ACHN (cell line): ENCODE data around the gene GRK5.

Experiments
- DNase-seq: peaks from one replicate; pipeline ENCODE4 v3.0.0-alpha.2; 2015
- in situ Hi-C: cut with HindIII; loops from 2 replicates; pipeline ENCODE4 v1.10.0; 2017; ENCODE audit warnings: low sequenced_read_pairs, low pct_ligation_motif_present, low pct_unique_long_range_greater_than_20kb

GRK5 gene

DNA sequence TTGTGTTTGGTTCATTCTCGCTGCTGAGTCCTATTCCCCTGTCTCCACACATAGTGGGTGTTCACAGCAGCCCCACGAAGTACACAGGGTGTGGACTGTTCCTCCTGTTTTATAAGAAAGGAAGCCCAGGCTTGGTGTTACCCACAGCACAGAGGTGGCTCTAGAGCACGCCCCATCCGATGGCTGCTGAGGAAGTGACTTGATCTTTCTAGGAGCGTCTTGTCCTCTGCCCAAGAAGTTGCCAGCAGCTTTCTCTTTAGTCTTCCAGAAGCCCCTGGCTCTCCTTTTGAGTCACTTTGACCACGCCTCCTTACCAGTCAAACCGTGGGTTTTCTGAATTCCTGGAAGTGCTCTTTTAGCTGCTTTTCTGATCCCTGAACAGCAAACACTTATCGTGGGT, 94.0 kb downstream of the GRK5 start:
- DNase-seq, result no peak
- in situ Hi-C loops, result no loop called here

GRCh38 chr10:119302172-119302571, 94.8 kb downstream of the GRK5 start:
- in situ Hi-C loops, result no loop called here
- no peak for DNase-seq

GRCh38 chr10:119302591-119303253, 95.4 kb downstream of the GRK5 start:
- in situ Hi-C loops, result no loop called here
- no peak for DNase-seq

- no peak for DNase-seq
- in situ Hi-C loops, result no loop called here
Observed at GRCh38 chr10:119303886-119304285, 96.5 kb downstream of the GRK5 start.

DNA sequence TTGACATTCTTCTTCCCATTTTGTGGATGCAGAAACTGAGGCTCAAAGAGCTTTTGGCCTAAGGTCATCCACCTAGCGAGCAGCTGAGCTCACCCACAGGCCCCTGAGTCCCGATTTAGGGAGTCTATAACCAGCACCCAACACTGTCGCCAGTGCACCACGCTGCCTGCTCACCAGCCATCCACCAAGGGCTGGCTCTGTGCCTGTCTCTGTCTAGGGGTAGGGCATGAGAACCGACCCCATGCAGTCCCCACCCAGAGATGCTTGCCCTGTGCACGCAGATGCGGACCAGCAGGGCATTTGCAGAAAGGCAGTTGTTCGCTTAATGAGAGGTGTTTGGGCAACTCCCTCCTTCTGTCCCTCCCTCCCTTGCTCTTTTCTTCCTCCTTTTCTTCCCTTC, 97.2 kb downstream of the GRK5 start:
- DNase-seq, result no peak
- in situ Hi-C loops, result no loop called here

DNA sequence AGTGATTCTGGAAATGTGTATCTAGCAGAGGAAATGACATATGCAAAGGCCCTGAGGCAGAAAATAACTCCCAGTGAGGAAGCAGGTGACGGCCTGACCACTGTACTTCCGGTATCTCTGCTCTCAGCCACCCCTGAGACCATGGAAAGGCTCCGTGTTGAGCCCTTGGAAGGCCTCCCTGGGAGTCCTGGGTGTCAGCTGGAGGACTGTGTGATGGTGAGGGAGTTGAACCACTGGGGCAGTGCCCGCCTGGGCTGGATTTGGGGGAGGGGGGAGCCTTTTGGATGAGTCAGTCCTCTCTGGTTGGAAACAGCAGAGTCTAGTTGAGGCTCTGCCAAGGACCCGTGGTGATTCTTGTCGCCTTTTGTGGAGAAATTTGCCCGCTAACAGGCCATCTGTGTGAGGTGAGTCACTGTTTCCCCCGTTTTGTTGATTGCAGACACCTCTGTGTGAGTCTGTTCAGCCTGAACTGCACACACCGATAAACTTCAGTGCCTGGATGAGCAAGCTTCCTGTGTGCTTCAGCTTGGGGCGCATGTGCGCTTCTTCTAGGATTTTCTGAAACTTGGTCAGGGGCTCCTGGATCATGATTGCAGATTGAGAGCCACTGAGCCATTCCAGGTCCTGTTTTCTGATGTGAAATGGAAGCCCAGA, 98.6 kb downstream of the GRK5 start:
- in situ Hi-C loops, result no loop called here
- DNase-seq, result peak; percentile 99

- DNase-seq, result peak; percentile 80
- in situ Hi-C loops, result no loop called here
Observed at GRCh38 chr10:119306514-119306951, 99.2 kb downstream of the GRK5 start.

- DNase-seq, result no peak
- in situ Hi-C loops, result no loop called here
Observed at GRCh38 chr10:119306986-119307392, 99.6 kb downstream of the GRK5 start.

GRCh38 chr10:119308089-119308488, 100.7 kb downstream of the GRK5 start:
- no peak for DNase-seq
- in situ Hi-C loops, result no loop called here

GRCh38 chr10:119308551-119309422, 101.4 kb downstream of the GRK5 start:
- in situ Hi-C loops, result no loop called here
- no peak for DNase-seq

DNA sequence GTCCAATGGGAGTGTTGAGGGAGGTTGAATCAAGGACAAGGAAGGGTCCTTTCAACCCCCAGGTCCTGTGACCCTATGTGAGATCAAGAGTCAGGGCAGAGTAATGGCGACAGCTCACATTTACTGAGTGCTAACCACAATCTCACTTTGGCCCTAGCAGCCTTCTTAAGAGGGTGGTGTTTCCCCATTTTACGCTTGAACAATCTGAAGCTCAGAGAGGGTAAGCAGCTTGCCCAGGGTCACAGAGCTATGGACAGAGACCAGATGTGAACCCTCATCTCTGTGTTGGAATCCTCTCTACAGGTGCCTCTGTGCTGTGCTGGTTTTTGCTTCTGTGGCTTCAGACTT, 102.0 kb downstream of the GRK5 start:
- no peak for DNase-seq
- in situ Hi-C loops, result no loop called here

DNA sequence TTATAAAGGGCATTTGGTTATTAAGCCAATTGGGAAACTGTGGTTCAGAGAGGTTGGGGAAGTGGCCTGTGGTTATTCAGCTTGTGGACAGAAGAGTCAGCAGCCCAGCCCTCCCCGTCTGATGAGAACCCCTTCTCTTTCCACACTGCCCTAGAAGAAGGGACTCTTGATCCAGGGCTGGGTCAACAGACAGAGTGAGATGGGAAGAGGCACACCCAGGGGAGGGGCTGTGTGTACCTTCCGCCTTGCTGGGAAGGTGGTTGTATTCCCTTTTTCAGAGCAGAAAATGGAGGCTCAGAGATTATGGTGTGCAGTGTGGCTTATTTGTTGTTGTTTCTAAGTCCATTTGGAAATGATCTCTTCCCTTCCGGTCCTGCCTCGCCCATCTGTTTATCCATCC, 103.4 kb downstream of the GRK5 start:
- DNase-seq, result no peak
- in situ Hi-C loops, result no loop called here

DNA sequence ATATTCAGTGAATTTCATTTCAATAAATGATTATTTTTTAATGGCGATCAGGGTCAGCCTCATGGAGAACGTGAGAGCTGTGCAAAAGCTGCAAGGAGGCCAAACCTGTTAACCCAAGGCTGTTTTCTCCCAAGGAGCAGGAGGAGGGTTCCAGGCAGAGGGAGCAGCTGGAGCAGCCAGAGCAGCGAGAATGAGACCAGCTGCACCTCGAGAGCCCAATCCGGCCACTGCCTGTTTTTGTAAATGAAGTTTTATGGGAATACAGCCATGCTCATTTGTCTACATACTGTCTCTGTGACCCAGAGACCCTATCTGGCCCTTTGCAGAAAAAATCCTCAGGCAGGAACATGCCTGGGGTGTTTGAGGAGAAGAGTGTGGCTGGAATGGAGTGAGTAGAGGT, 104.9 kb downstream of the GRK5 start:
- in situ Hi-C loops, result no loop called here
- DNase-seq, result no peak

GRCh38 chr10:119313024-119313423, 105.7 kb downstream of the GRK5 start:
- in situ Hi-C loops, result no loop called here
- DNase-seq, result no peak

DNA sequence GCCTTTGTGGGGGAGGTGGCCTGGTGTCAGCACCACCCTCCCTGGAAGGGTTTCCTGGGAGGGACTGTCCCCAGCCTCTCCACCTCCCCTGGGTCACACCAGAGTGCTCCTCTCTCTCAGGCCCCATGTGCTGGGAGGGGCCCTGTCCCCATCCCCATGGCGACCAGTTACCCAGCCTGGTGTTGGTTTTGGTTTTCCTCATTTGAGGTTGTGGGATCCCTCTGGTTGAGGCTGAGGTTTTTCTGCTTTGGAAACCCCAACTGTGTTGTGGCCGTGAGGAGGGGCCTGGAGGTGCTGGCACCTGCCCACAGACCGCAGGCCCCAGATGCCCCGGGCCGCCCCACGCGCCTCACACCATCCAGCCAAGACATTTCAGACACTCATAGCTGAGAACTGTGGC, 106.3 kb downstream of the GRK5 start:
- no peak for DNase-seq

GRCh38 chr10:119314061-119314460, 106.7 kb downstream of the GRK5 start:
- no peak for DNase-seq
- in situ Hi-C loops, result no loop called here

More for the DNA sequence above, 106.3 kb downstream of the GRK5 start:
- in situ Hi-C loops, result no loop called here

DNA sequence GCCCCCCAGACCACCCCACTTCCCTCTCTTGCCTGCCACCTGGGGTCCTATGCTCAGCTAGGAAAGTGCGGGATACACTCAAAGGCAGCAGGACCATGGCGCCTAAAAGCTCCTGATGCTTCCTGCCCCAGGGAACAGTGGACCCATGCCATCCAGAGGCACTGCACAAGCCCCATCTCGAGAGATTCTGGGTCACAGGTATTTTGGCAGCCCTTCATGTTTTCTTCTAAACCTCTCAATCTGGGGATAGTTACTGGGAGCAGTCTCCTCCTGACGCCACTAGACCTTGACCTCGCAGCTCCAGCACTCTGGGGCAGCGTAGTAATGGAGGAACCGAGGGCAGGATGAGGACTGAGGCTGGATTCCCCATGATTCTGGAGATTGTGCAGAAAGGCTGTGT, 107.1 kb downstream of the GRK5 start:
- in situ Hi-C loops, result no loop called here
- DNase-seq, result no peak

DNA sequence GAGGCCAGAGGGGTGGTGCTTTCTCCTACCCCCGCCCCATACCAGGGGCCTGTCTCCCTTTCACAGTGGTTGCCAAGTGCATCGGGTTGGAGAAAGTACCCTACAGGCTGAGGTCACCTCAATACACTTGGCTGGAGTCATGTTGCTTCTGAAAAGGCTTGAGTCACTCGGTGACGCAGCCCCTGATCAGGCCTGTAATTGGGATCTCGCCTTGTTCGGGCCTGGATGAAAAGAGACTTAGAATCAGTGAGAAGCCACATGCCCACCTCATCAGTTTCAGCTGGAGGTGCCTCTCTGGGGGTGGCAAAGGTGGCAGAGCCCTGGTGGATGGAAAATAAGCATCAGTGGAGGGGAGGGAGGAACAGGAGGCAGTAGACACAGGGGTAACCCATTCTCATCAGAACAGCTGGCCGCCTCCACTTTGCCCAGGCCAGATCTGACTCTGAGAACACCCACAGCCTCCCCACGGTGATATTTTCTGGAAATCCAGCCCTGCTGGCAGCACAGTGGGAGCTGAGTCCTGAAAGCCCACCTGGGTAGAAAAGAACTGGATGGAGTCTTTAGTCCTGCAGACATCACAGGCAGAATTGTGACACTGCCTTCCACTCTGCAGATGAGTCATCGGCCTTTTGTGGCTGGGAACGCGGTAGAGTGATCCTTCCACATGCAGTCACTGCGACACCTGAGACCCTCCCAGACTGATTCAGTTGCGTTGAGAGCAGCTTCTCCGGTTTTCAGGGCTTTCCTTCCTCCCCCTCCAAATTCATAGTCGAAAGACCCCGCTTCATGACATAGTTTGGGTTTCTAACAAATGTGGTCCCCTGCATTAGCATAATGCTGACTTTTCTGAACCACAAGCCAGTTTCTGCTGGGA, 108.0 kb downstream of the GRK5 start:
- in situ Hi-C loops, result no loop called here
- DNase-seq, result peak; percentile 91

DNA sequence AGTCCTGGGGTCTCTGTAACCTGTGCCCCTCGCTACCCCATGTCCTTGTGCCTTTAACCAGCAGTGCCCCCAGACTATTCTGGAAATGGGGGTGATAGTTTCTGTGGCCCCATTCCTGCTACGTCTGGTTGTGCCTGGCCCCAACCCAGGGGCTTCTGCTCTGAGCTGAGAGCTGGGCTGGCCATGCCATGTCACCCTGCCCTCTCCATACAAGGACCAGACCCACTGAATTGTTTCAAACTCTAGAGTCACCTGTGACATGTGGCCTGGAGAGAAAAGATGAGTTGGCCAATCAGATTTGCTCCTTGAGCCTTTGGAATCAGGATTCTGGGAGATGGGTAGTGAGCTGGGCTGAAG, 108.6 kb downstream of the GRK5 start:
- in situ Hi-C loops, result no loop called here
- DNase-seq, result no peak
